ENCODE results near the gene CTRB2.
"Not testable (repeated sequence)": the region's sequence is repeated elsewhere in the genome, so short reads cannot be mapped to it uniquely, and the experiment has no call there.

Gene CTRB2

DNA sequence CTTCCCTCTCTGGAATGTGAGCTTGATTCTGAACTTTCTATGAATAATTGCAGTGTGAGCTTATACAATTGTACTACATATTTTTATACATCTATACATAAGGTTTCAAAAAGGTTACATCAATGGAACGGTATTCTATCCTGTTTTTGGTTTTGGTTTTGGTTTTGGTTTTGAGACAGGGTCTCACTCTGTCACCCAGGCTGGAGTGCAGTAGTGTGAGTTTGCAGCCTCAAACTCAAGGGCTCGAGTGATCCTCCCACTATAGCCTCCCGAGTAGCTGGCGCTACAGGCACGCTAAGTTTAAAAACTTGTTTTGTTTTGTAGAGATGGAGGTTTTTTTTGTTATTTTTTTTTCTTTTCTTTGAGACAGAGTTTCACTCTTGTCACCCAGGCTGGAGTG lies 12.9 kb upstream of the CTRB2 start:
- in situ Hi-C loops (cut with HindIII; ENCODE audit: low sequenced_read_pairs) = no loop called here
- DNase-seq (ENCODE audit: low read depth, low spot score) = no peak
- TF ChIP-seq, protein P1, sequence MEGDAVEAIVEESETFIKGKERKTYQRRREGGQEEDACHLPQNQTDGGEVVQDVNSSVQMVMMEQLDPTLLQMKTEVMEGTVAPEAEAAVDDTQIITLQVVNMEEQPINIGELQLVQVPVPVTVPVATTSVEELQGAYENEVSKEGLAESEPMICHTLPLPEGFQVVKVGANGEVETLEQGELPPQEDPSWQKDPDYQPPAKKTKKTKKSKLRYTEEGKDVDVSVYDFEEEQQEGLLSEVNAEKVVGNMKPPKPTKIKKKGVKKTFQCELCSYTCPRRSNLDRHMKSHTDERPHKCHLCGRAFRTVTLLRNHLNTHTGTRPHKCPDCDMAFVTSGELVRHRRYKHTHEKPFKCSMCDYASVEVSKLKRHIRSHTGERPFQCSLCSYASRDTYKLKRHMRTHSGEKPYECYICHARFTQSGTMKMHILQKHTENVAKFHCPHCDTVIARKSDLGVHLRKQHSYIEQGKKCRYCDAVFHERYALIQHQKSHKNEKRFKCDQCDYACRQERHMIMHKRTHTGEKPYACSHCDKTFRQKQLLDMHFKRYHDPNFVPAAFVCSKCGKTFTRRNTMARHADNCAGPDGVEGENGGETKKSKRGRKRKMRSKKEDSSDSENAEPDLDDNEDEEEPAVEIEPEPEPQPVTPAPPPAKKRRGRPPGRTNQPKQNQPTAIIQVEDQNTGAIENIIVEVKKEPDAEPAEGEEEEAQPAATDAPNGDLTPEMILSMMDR (IDR thresholded peaks at IDR 0.05; ENCODE audit: low read depth, low read length) = no peak
- no peak overlapping the region for H3K4me3 ChIP-seq (ENCODE audit: low read depth, low read length)

DNA sequence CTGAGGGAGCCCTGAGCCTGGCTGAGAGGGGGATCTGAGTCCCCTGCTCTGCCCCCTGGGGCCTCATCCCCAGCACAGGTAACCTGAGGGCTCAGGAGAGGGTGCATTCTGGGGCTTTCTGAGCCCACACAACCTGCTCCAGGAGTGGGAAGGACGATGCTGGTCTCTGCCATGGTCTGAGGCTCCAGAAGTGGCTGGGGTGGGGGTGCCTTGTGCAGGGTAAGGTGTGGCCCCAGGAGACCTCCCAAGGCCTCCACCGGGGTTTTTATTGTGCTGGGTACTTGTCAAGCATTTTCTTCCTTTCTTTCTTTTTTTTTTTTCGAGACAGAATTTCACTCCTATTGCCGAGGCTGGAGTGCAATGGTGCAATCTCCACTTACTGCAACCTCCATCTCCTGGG lies 12.1 kb upstream of the CTRB2 start:
- no peak for DNase-seq (ENCODE audit: low read depth, low spot score)
- TF ChIP-seq, protein P1 (IDR thresholded peaks at IDR 0.05; ENCODE audit: low read depth, low read length) = no peak
- no peak overlapping the region for H3K4me3 ChIP-seq (ENCODE audit: low read depth, low read length)
- in situ Hi-C loops (cut with HindIII; ENCODE audit: low sequenced_read_pairs) = no loop called here

DNA sequence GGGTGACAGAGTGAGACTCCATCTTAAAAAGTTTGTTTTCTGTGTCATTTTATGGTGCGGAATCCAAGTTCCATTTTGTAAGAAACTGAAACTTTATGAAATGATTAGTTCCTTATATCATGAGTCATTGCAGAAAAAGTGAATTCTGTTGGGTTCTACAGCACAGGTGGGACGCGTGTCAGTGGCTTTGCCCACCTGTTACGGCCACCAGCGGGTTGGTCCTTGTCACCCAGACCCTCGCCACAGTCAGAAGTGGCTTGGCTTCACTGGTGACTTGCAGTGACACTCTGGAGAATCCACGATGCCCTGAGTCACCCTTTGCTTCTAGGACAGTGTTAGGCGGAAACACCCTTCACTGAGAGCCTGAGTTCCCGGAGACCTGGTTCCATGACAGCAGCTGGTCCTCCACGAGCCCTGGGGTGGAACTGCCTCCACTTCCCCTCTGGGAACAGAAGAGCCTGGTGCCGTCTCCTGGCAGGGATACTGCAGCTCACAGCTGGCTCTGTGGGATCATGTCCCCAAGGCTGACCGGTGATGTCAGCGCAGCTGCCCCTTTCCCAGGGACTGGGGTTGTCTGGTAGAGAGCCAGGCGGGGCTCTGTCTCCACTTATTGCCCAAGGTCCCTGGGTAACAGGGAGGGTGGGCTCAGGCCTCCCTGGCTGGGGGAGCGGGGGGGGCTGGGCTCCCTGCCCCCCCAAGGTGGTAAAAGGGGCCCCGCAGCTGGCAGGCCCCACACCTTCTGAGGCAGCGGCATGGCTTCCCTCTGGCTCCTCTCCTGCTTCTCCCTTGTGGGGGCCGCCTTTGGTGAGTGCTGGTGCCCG lies 11.5 kb upstream of the CTRB2 start, which contains the start of gene CTRB1:
TSS of gene CTRB1 (plus strand) at position 733 of the 821 bp plus-strand sequence. CDS start at position 753, 20 bp downstream.
- no peak within 1 kb of the TSS for H3K4me3 ChIP-seq (ENCODE audit: low read depth, low read length)
- in situ Hi-C loops (cut with HindIII; ENCODE audit: low sequenced_read_pairs) = no loop called here
- DNase-seq (ENCODE audit: low read depth, low spot score) = no peak
- TF ChIP-seq, protein P1 (IDR thresholded peaks at IDR 0.05; ENCODE audit: low read depth, low read length) = no peak

DNA sequence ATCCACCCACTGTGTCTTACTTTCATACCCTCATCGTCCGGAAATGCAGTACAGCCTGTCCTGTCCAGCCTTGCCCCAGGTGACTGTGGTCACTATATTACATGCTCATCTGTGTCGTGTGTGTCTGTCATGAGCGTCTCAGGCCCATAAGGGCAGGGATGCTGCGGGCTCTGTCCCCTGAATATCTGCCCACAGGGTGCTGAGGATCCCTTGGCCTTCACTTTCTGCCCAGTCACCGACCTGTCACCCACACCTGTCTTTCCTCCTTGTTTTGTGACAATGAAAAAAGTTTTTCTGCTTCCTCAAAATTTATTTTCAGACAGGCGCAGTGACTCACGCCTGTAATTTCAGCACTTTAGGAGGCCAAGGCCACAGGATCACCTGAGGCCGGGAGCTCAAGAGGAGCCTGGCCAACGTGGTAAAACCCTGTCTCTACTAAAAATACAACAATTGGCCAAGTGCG lies 10.5 kb upstream of the CTRB2 start:
- no peak overlapping the region for H3K4me3 ChIP-seq (ENCODE audit: low read depth, low read length)
- in situ Hi-C loops (cut with HindIII; ENCODE audit: low sequenced_read_pairs) = no loop called here
- TF ChIP-seq, protein P1 (IDR thresholded peaks at IDR 0.05; ENCODE audit: low read depth, low read length) = no peak
- no peak for DNase-seq (ENCODE audit: low read depth, low spot score)

DNA sequence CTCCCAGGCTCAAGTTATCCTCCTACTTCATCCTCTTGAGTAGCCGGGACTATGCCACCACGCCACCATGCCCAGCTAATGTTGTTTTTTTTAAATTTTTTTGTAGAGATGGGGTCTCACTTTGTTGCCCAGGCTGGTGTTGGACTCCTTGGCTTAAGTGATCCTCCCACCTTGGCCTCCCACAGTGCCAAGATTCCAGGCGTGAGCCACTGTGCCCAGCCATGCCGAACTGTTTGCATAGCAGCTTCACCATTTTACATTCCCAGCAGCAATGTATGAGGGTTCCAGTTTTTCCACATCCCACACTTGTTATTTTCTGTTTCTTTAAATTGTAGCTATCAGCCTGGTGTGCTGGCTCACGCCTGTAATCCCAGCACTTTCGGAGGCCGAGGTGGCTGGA lies 9.6 kb upstream of the CTRB2 start:
- no peak for DNase-seq (ENCODE audit: low read depth, low spot score)
- no peak overlapping the region for H3K4me3 ChIP-seq (ENCODE audit: low read depth, low read length)
- in situ Hi-C loops (cut with HindIII; ENCODE audit: low sequenced_read_pairs) = no loop called here
- TF ChIP-seq, protein P1 (IDR thresholded peaks at IDR 0.05; ENCODE audit: low read depth, low read length) = no peak

DNA sequence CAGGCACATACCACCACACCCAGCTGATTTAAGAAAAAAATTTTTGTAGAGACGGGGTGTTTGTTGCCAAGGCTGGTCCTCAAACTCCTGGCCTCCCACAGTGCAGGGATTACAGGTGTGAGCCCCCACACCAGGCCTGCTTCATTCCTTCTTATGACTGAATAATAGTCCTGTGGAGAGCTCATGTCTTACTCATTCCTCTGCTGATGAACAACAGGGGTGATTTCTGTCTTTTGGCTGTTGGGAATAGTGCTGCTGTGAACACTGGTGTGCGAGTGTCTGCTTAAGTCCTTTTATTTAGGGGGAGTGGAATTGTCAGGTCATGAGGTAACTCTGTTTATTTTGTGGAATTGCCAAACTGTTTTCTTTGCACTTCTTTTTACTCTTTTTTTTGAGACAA lies 9.2 kb upstream of the CTRB2 start:
- TF ChIP-seq, protein P1 (IDR thresholded peaks at IDR 0.05; ENCODE audit: low read depth, low read length) = no peak
- no peak overlapping the region for H3K4me3 ChIP-seq (ENCODE audit: low read depth, low read length)
- peak; percentile 35 for DNase-seq (ENCODE audit: low read depth, low spot score)
- in situ Hi-C loops (cut with HindIII; ENCODE audit: low sequenced_read_pairs) = no loop called here

DNA sequence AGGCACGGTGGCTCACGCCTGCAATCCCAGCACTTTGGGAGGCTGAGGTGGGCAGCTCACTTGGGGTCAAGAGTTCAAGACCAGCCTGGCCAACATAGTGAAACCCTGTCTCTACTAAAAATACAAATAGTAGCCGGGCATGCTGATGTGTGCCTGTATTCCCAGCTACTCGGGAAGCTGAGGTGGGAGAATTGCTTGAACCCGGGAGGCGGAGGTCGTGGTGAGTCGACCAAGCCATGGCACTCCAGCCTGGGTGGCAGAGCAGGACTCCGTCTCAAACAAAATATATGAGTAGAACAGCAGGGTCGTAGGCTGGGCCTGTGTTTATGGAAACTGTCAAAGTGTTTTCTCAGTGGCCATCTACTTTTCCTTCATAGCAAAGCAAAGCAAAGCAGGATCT lies 4.3 kb upstream of the CTRB2 start:
- in situ Hi-C loops (cut with HindIII; ENCODE audit: low sequenced_read_pairs); H3K4me3 ChIP-seq (ENCODE audit: low read depth, low read length); DNase-seq (ENCODE audit: low read depth, low spot score): not testable (repeated sequence)
